Stimulated activated CD8-positive, alpha-beta memory T cell treated with anti-CD3 and anti-CD28 coated beads, Interleukin-7, amount 100 ng/mL, for 1 hour (primary cell): Measurements from ENCODE around the gene TRA2B.
A peak's percentile ranks its signal among the peaks of the same experiment; 100 is the strongest.

Experiments
- DNase-seq, 2 donors: peaks; one replicate each; pipeline ENCODE4 v3.0.0-alpha.2; 2020; ENCODE audit warnings: low read depth in 2 of 2

Gene TRA2B

GRCh38 chr3:185950728-185951127 lies 12.9 kb upstream of the TRA2B start:
- no peak for DNase-seq

GRCh38 chr3:185949515-185949914 lies 11.7 kb upstream of the TRA2B start:
- DNase-seq, result no peak

GRCh38 chr3:185948292-185948691 lies 10.5 kb upstream of the TRA2B start:
- no peak for DNase-seq

- no peak for DNase-seq
Observed at GRCh38 chr3:185943760-185944106, 5.9 kb upstream of the TRA2B start.

GRCh38 chr3:185942907-185943759 lies 5.3 kb upstream of the TRA2B start:
- peak; percentile 63 to 74 for DNase-seq

GRCh38 chr3:185942396-185942795 lies 4.6 kb upstream of the TRA2B start:
- DNase-seq, result no peak

- DNase-seq, result no peak
Observed at GRCh38 chr3:185940951-185941350, 3.1 kb upstream of the TRA2B start.

- DNase-seq, result no peak
Observed at GRCh38 chr3:185939721-185940120, 1.9 kb upstream of the TRA2B start.

- peak; percentile 64 to 72 for DNase-seq
Observed at GRCh38 chr3:185936814-185937688, 763 bp downstream of the TRA2B start.

- DNase-seq, result no peak
Observed at GRCh38 chr3:185936273-185936629, 1.6 kb downstream of the TRA2B start.

- DNase-seq, result no peak
Observed at GRCh38 chr3:185935465-185936272, 2.1 kb downstream of the TRA2B start.

GRCh38 chr3:185934767-185935464 lies 2.9 kb downstream of the TRA2B start:
- DNase-seq, result no peak

- no peak for DNase-seq
Observed at GRCh38 chr3:185934174-185934557, 3.6 kb downstream of the TRA2B start.

- DNase-seq, result no peak
Observed at GRCh38 chr3:185933374-185934173, 4.2 kb downstream of the TRA2B start.

- DNase-seq, result no peak
Observed at GRCh38 chr3:185931777-185932612, 5.8 kb downstream of the TRA2B start.

GRCh38 chr3:185930393-185931107 lies 7.3 kb downstream of the TRA2B start:
- DNase-seq, result no peak

GRCh38 chr3:185929192-185930151 lies 8.3 kb downstream of the TRA2B start:
- DNase-seq, result no peak

GRCh38 chr3:185928496-185928895 lies 9.3 kb downstream of the TRA2B start:
- no peak for DNase-seq
